ENCODE results near the gene PGAM2. TPM values are rescaled to one million over a fixed set of nuclear protein-coding genes. Genes with fewer than 3 reads are reported as not detected.

PGAM2 gene
- total RNA-seq, 1 experiment from 2014 or later, result 2.4 TPM

GRCh38 chr7:44094365-44094764 lies 29.0 kb upstream of the PGAM2 start:
- Mint-ChIP-seq H3K4me3 (no peak overlapping the region), H3K4me1 (no peaks in the 10 kb centered on the region), H3K27me3 (ENCODE audit: low read depth) (peaks cover 6% of the 10 kb centered on the region; the same call in 1 of the 2 replicates), H3K9me3 (no peaks in the 10 kb centered on the region), H3K36me3 (no peaks in the 10 kb centered on the region), H3K27ac (no peak overlapping the region)
- ATAC-seq (no peak), DNase-seq (ENCODE audit: low spot score) (no peak)
- CTCF ChIA-PET, result no interaction called here
- POLR2A ChIA-PET, result no interaction called here
- TF ChIP-seq PRDM15 (CRISPR knock-in tag; IDR thresholded peaks at IDR 0.05), result peak; percentile 54; the same call in 1 of the 2 replicates
- no peak for TF ChIP-seq ZNF317 (CRISPR knock-in tag; IDR thresholded peaks at IDR 0.05; ENCODE audit: borderline replicate concordance, low read depth)

GRCh38 chr7:44093102-44093641 lies 27.8 kb upstream of the PGAM2 start:
- Mint-ChIP-seq H3K27me3 (ENCODE audit: low read depth) (peaks cover 6% of the 10 kb centered on the region; the same call in 1 of the 2 replicates), H3K4me1 (no peaks in the 10 kb centered on the region), H3K36me3 (no peaks in the 10 kb centered on the region)

GRCh38 chr7:44087911-44088838 lies 22.8 kb upstream of the PGAM2 start:
- Mint-ChIP-seq H3K9me3 (no peaks in the 10 kb centered on the region), H3K4me3 (no peak overlapping the region), H3K4me1 (0 out of 2 replicates have a peak, but pooled peaks cover 6% of the 10 kb centered on the region), H3K27me3 (ENCODE audit: low read depth) (peaks cover 17% of the 10 kb centered on the region), H3K27ac (no peak overlapping the region), H3K36me3 (no peaks in the 10 kb centered on the region)
- ATAC-seq (peak; percentile 50), DNase-seq (ENCODE audit: low spot score) (no peak)
- ChIA-PET CTCF (no interaction called here), POLR2A (interaction anchor here (1.1 kb wide), 1 partner anchor 24 kb away, joined by 3 read pairs; no protein-coding TSS in a partner anchor)
- TF ChIP-seq ZNF532 (CRISPR knock-in tag; IDR thresholded peaks at IDR 0.05; ENCODE audit: borderline replicate concordance) (no peak), ZNF425 (CRISPR knock-in tag; conservative IDR thresholded peaks at IDR 0.05) (no peak), ATF2 (CRISPR knock-in tag; IDR thresholded peaks at IDR 0.05; ENCODE audit: borderline replicate concordance, low read depth) (no peak), E2F1 (CRISPR knock-in tag; IDR thresholded peaks at IDR 0.05) (no peak), ZNF121 (CRISPR knock-in tag; IDR thresholded peaks at IDR 0.05) (no peak), FOXP4 (CRISPR knock-in tag; IDR thresholded peaks at IDR 0.05) (no peak)

More at GRCh38 chr7:44093102-44093641, 27.8 kb upstream of the PGAM2 start:
- H3K27ac Mint-ChIP-seq, result no peak overlapping the region
- DNase-seq (ENCODE audit: low spot score) (no peak), ATAC-seq (peak; percentile 55)
- no peak for TF ChIP-seq TP53 (CRISPR knock-in tag; IDR thresholded peaks at IDR 0.05)
- TF ChIP-seq ZNF263 (CRISPR knock-in tag; IDR thresholded peaks at IDR 0.05; ENCODE audit: low read depth), result no peak
- TF ChIP-seq MAX (CRISPR knock-in tag; IDR thresholded peaks at IDR 0.05), result no peak
- no peak for TF ChIP-seq NFE2L1 (CRISPR knock-in tag; IDR thresholded peaks at IDR 0.05)
- no peak for TF ChIP-seq HMGA2 (CRISPR knock-in tag; IDR thresholded peaks at IDR 0.05)
- TF ChIP-seq NR2C2 (CRISPR knock-in tag; IDR thresholded peaks at IDR 0.05), result no peak
- ChIA-PET CTCF (no interaction called here), POLR2A (no interaction called here)
- no peaks in the 10 kb centered on the region for H3K9me3 Mint-ChIP-seq
- H3K4me3 Mint-ChIP-seq, result no peak overlapping the region

Measured in WTC11 (cell line).